HEK293 (cell line): ENCODE data around the gene CAD.

Experiments used
- GLI2 ChIP-seq: fragments of 450-650 bp; formaldehyde crosslinking; IDR thresholded peaks from 2 replicates; pipeline ENCODE4; 2017; ENCODE audit warnings: missing biosample characterization, missing genetic modification characterization, low read depth, borderline replicate concordance
- GLI4 ChIP-seq: fragments of 450-650 bp; formaldehyde crosslinking; IDR thresholded peaks from 2 replicates; pipeline ENCODE4 v1.5.1; 2016; ENCODE audit warnings: missing biosample characterization, missing genetic modification characterization
- REST ChIP-seq: fragments of 450-650 bp; formaldehyde crosslinking; IDR thresholded peaks from 2 replicates; pipeline ENCODE4 v1.5.1; 2016; ENCODE audit warnings: missing biosample characterization, missing genetic modification characterization
- SETDB1 ChIP-seq: IDR thresholded peaks from one replicate; pipeline ENCODE4 v1.6.1; 2017; ENCODE audit warnings: mild to moderate bottlenecking, low read length, moderate library complexity, mixed read lengths; ENCODE audit not compliant: insufficient read length
- ZNF121 ChIP-seq: fragments of 450-650 bp; formaldehyde crosslinking; IDR thresholded peaks from 2 replicates; pipeline ENCODE4 v1.5.1; 2016; ENCODE audit warnings: missing biosample characterization, missing genetic modification characterization
- ZNF350 ChIP-seq: fragments of 450-650 bp; formaldehyde crosslinking; IDR thresholded peaks from 2 replicates; pipeline ENCODE4 v1.5.0; 2017; ENCODE audit warnings: missing biosample characterization, mild to moderate bottlenecking, missing genetic modification characterization
- ZNF623 ChIP-seq: fragments of 450-650 bp; formaldehyde crosslinking; IDR thresholded peaks from 2 replicates; pipeline ENCODE4 v1.5.1; 2016; ENCODE audit warnings: missing biosample characterization, missing genetic modification characterization
- TF ChIP-seq, protein P1 (sequence below): fragments of 450-650 bp; formaldehyde crosslinking; IDR thresholded peaks from 2 replicates; pipeline ENCODE4 v1.5.1; 2016; ENCODE audit warnings: missing biosample characterization, missing genetic modification characterization, low read depth
- TF ChIP-seq, protein P2 (sequence below): fragments of 450-650 bp; formaldehyde crosslinking; IDR thresholded peaks from 2 replicates; pipeline ENCODE4 v1.5.1; 2017; ENCODE audit warnings: missing biosample characterization, missing genetic modification characterization
- TF ChIP-seq, protein P3 (sequence below): fragments of 450-650 bp; formaldehyde crosslinking; IDR thresholded peaks from 2 replicates; pipeline ENCODE4 v1.5.0; 2017; ENCODE audit warnings: missing biosample characterization, missing genetic modification characterization, borderline replicate concordance
- TF ChIP-seq, protein P4 (sequence below): fragments of 450-650 bp; formaldehyde crosslinking; IDR thresholded peaks from 2 replicates; pipeline ENCODE4 v1.5.1; 2016; ENCODE audit warnings: missing biosample characterization, missing genetic modification characterization
- TF ChIP-seq, protein P5 (sequence below): fragments of 450-650 bp; formaldehyde crosslinking; conservative IDR thresholded peaks from 2 replicates; pipeline ENCODE4 v1.5.1; 2016; ENCODE audit warnings: low read depth, missing biosample characterization, missing genetic modification characterization
- TF ChIP-seq, protein P6 (sequence below): fragments of 450-650 bp; formaldehyde crosslinking; IDR thresholded peaks from 2 replicates; pipeline ENCODE4 v1.5.1; 2016; ENCODE audit warnings: missing biosample characterization, missing genetic modification characterization

DNA sequence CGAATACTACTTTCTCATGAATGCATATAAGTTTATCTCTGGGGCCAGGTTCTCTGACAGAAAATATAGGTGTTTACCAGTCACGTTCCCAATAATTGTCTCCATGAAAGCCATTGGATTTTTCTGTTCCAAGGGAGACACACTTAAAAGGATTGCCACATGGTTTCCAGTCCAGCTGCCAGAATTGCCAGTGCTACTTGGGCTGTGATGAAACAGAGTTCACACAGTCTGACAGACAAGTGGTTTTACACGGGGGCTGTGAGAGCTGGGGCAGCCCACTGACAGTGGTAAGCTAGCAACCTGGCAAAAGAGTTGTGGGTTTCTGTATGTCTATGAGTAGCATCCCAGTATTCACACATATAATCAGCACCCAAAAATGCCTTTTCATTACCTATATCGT lies 33.1 kb upstream of the CAD start:
- TF ChIP-seq, protein P1, sequence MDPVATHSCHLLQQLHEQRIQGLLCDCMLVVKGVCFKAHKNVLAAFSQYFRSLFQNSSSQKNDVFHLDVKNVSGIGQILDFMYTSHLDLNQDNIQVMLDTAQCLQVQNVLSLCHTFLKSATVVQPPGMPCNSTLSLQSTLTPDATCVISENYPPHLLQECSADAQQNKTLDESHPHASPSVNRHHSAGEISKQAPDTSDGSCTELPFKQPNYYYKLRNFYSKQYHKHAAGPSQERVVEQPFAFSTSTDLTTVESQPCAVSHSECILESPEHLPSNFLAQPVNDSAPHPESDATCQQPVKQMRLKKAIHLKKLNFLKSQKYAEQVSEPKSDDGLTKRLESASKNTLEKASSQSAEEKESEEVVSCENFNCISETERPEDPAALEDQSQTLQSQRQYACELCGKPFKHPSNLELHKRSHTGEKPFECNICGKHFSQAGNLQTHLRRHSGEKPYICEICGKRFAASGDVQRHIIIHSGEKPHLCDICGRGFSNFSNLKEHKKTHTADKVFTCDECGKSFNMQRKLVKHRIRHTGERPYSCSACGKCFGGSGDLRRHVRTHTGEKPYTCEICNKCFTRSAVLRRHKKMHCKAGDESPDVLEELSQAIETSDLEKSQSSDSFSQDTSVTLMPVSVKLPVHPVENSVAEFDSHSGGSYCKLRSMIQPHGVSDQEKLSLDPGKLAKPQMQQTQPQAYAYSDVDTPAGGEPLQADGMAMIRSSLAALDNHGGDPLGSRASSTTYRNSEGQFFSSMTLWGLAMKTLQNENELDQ (tag by site-specific recombination), result no peak
- TF ChIP-seq GLI4 (tag by site-specific recombination) (no peak), SETDB1 (no peak), ZNF350 (no peak), ZNF623 (tag by site-specific recombination) (no peak), ZNF121 (tag by site-specific recombination) (no peak), REST (no peak), GLI2 (tag by site-specific recombination) (no peak)
- TF ChIP-seq, protein P2, sequence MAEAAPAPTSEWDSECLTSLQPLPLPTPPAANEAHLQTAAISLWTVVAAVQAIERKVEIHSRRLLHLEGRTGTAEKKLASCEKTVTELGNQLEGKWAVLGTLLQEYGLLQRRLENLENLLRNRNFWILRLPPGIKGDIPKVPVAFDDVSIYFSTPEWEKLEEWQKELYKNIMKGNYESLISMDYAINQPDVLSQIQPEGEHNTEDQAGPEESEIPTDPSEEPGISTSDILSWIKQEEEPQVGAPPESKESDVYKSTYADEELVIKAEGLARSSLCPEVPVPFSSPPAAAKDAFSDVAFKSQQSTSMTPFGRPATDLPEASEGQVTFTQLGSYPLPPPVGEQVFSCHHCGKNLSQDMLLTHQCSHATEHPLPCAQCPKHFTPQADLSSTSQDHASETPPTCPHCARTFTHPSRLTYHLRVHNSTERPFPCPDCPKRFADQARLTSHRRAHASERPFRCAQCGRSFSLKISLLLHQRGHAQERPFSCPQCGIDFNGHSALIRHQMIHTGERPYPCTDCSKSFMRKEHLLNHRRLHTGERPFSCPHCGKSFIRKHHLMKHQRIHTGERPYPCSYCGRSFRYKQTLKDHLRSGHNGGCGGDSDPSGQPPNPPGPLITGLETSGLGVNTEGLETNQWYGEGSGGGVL (tag by site-specific recombination), result no peak
- TF ChIP-seq, protein P3, sequence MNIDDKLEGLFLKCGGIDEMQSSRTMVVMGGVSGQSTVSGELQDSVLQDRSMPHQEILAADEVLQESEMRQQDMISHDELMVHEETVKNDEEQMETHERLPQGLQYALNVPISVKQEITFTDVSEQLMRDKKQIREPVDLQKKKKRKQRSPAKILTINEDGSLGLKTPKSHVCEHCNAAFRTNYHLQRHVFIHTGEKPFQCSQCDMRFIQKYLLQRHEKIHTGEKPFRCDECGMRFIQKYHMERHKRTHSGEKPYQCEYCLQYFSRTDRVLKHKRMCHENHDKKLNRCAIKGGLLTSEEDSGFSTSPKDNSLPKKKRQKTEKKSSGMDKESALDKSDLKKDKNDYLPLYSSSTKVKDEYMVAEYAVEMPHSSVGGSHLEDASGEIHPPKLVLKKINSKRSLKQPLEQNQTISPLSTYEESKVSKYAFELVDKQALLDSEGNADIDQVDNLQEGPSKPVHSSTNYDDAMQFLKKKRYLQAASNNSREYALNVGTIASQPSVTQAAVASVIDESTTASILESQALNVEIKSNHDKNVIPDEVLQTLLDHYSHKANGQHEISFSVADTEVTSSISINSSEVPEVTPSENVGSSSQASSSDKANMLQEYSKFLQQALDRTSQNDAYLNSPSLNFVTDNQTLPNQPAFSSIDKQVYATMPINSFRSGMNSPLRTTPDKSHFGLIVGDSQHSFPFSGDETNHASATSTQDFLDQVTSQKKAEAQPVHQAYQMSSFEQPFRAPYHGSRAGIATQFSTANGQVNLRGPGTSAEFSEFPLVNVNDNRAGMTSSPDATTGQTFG (tag by site-specific recombination), result no peak
- TF ChIP-seq, protein P4, sequence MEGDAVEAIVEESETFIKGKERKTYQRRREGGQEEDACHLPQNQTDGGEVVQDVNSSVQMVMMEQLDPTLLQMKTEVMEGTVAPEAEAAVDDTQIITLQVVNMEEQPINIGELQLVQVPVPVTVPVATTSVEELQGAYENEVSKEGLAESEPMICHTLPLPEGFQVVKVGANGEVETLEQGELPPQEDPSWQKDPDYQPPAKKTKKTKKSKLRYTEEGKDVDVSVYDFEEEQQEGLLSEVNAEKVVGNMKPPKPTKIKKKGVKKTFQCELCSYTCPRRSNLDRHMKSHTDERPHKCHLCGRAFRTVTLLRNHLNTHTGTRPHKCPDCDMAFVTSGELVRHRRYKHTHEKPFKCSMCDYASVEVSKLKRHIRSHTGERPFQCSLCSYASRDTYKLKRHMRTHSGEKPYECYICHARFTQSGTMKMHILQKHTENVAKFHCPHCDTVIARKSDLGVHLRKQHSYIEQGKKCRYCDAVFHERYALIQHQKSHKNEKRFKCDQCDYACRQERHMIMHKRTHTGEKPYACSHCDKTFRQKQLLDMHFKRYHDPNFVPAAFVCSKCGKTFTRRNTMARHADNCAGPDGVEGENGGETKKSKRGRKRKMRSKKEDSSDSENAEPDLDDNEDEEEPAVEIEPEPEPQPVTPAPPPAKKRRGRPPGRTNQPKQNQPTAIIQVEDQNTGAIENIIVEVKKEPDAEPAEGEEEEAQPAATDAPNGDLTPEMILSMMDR, result no peak
- TF ChIP-seq, protein P5, sequence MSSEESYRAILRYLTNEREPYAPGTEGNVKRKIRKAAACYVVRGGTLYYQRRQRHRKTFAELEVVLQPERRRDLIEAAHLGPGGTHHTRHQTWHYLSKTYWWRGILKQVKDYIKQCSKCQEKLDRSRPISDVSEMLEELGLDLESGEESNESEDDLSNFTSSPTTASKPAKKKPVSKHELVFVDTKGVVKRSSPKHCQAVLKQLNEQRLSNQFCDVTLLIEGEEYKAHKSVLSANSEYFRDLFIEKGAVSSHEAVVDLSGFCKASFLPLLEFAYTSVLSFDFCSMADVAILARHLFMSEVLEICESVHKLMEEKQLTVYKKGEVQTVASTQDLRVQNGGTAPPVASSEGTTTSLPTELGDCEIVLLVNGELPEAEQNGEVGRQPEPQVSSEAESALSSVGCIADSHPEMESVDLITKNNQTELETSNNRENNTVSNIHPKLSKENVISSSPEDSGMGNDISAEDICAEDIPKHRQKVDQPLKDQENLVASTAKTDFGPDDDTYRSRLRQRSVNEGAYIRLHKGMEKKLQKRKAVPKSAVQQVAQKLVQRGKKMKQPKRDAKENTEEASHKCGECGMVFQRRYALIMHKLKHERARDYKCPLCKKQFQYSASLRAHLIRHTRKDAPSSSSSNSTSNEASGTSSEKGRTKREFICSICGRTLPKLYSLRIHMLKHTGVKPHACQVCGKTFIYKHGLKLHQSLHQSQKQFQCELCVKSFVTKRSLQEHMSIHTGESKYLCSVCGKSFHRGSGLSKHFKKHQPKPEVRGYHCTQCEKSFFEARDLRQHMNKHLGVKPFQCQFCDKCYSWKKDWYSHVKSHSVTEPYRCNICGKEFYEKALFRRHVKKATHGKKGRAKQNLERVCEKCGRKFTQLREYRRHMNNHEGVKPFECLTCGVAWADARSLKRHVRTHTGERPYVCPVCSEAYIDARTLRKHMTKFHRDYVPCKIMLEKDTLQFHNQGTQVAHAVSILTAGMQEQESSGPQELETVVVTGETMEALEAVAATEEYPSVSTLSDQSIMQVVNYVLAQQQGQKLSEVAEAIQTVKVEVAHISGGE (tag by site-specific recombination), result no peak
- TF ChIP-seq, protein P6, sequence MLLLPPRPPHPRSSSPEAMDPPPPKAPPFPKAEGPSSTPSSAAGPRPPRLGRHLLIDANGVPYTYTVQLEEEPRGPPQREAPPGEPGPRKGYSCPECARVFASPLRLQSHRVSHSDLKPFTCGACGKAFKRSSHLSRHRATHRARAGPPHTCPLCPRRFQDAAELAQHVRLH (tag by site-specific recombination), result no peak
